H1 (cell line): ENCODE results near the gene GPR176. TPM values are rescaled to one million over a fixed set of nuclear protein-coding genes. Genes with fewer than 3 reads are reported as not detected.

ENCODE experiments used
- CTCF ChIA-PET: fragments of 300-600 bp; sonication (Branson Sonifier 250); formaldehyde crosslinking; loops from one replicate; lab custom pipeline; 2021; ENCODE audit not compliant: partially characterized antibody; lab: Charles Lee
- POLR2A ChIA-PET: fragments of 300-600 bp; sonication (Branson Sonifier 250); formaldehyde crosslinking; loops from one replicate; lab custom pipeline; 2021; ENCODE audit warnings: inconsistent platforms; ENCODE audit not compliant: partially characterized antibody; lab: Charles Lee
- DNase-seq, 2 experiments: peaks; one replicate each; pipeline versions ENCODE4 v3.0.0 to v3.0.0-alpha.2; 2010 to 2022; ENCODE audit warnings: low spot score in 2 of 2, low read depth in 1 of 2, mixed read lengths in 1 of 2
- FAIRE-seq: peaks from 2 replicates; lab custom pipeline; 2011; peaks lifted over from hg19 to GRCh38; lab: Jason Lieb, UNC
- H2AFZ ChIP-seq: 2 replicates; pipeline ENCODE4 v1.8.1; 2012; ENCODE audit warnings: low read length, inconsistent platforms
- H2AK5ac ChIP-seq: 2 replicates; pipeline ENCODE4 v1.6.1; 2013; ENCODE audit warnings: low read depth, low read length
- H2BK120ac ChIP-seq: replicated peaks from 2 replicates; pipeline ENCODE3; 2013; ENCODE audit warnings: low read depth, low read length, inconsistent platforms
- H2BK12ac ChIP-seq: 2 replicates; pipeline ENCODE4 v1.6.1; 2013; ENCODE audit warnings: low read depth, low read length
- H2BK15ac ChIP-seq: 2 replicates; pipeline ENCODE4 v1.6.1; 2013; ENCODE audit warnings: low read length
- H2BK20ac ChIP-seq: 2 replicates; pipeline ENCODE4 v1.6.1; 2013; ENCODE audit warnings: low read length
- H2BK5ac ChIP-seq: 2 replicates; pipeline ENCODE4 v1.6.1; 2013; ENCODE audit warnings: low read depth, low read length
- H3K14ac ChIP-seq: 2 replicates; pipeline ENCODE4 v1.6.1; 2013; ENCODE audit warnings: inconsistent platforms; ENCODE audit not compliant: insufficient read length
- H3K18ac ChIP-seq: 2 replicates; pipeline ENCODE4 v1.6.1; 2013; ENCODE audit warnings: low read length; ENCODE audit errors: extremely low read depth
- H3K23ac ChIP-seq: 2 replicates; pipeline ENCODE4 v1.6.1; 2013; ENCODE audit warnings: inconsistent platforms; ENCODE audit not compliant: insufficient read length
- H3K23me2 ChIP-seq: 2 replicates; pipeline ENCODE4 v1.6.1; 2013; ENCODE audit warnings: low read depth, low read length
- H3K27ac ChIP-seq: 2 replicates; pipeline ENCODE4 v1.6.1; 2011; ENCODE audit warnings: low read depth, low read length, inconsistent platforms
- H3K27me3 ChIP-seq, 4 experiments: replicated peaks in 1 of 4; 1 replicate in 1 of 4; 2 replicates in 3 of 4; pipeline versions ENCODE4 v1.6.1 to v1.8.1; 2011 to 2013; ENCODE audit warnings: low read length in 3 of 4, mild to moderate bottlenecking in 3 of 4, inconsistent platforms in 2 of 4, mixed read lengths in 2 of 4, moderate library complexity in 1 of 4; ENCODE audit not compliant: control insufficient read depth in 3 of 4, insufficient read depth in 3 of 4; ENCODE audit errors: extremely low read depth in 1 of 4
- H3K36me3 ChIP-seq, 4 experiments: 2 replicates each; pipeline versions ENCODE4 v1.6.1 to v1.8.1; 2011 to 2013; ENCODE audit warnings: mild to moderate bottlenecking in 4 of 4, low read length in 3 of 4, moderate library complexity in 2 of 4, control low read depth in 1 of 4, inconsistent platforms in 1 of 4; ENCODE audit not compliant: insufficient read depth in 4 of 4, control insufficient read depth in 2 of 4
- H3K4ac ChIP-seq: replicated peaks from 2 replicates; pipeline ENCODE3; 2013; ENCODE audit warnings: low read length, low read depth, mixed read lengths, inconsistent platforms; ENCODE audit not compliant: insufficient read length
- H3K4me1 ChIP-seq, 4 experiments: replicated peaks in 1 of 4; 1 replicate in 1 of 4; 2 replicates in 3 of 4; pipeline versions ENCODE4 v1.6.1 to v1.8.1; 2011 to 2013; ENCODE audit warnings: low read length in 3 of 4, inconsistent platforms in 2 of 4, mixed read lengths in 1 of 4; ENCODE audit not compliant: insufficient read depth in 4 of 4, control insufficient read depth in 3 of 4
- H3K4me2 ChIP-seq, 2 experiments: 2 replicates each; pipeline versions ENCODE4 v1.6.1 to v1.8.1; 2011 to 2013; ENCODE audit warnings: low read depth in 2 of 2, low read length in 2 of 2, control low read depth in 1 of 2, inconsistent platforms in 1 of 2, mild to moderate bottlenecking in 1 of 2; ENCODE audit not compliant: insufficient read depth in 1 of 2
- H3K4me3 ChIP-seq, 4 experiments: fragments of 200-600, 300-600 bp in 1 of 4; sonication (generic), shearing (Covaris generic), sonication (Bioruptor Twin) in 1 of 4; 2 replicates each; pipeline versions ENCODE4 v1.5.1 to v1.8.1; 2011 to 2016; ENCODE audit warnings: low read length in 4 of 4, low read depth in 3 of 4, control low read depth in 2 of 4, inconsistent platforms in 2 of 4, mild to moderate bottlenecking in 2 of 4, mixed read lengths in 1 of 4, moderate library complexity in 1 of 4; ENCODE audit not compliant: insufficient read depth in 2 of 4; ENCODE audit errors: extremely low read depth in 1 of 4
- H3K56ac ChIP-seq: replicated peaks from 2 replicates; pipeline ENCODE3; 2013; ENCODE audit warnings: low read depth, mild to moderate bottlenecking, mixed read lengths, low read length, inconsistent platforms; ENCODE audit not compliant: insufficient read length
- H3K79me1 ChIP-seq: 2 replicates; pipeline ENCODE4 v1.6.1; 2013; ENCODE audit warnings: low read depth, low read length, control low read depth
- H3K79me2 ChIP-seq, 2 experiments: 2 replicates each; pipeline versions ENCODE4 v1.6.1 to v1.8.1; 2012 to 2013; ENCODE audit warnings: low read length in 2 of 2, mild to moderate bottlenecking in 2 of 2, inconsistent platforms in 1 of 2; ENCODE audit not compliant: insufficient read depth in 2 of 2, control insufficient read depth in 1 of 2
- H3K9ac ChIP-seq, 4 experiments: replicated peaks in 1 of 4; 1 replicate in 1 of 4; 2 replicates in 3 of 4; pipeline versions ENCODE4 v1.6.1 to v1.8.1; 2011 to 2013; ENCODE audit warnings: low read depth in 3 of 4, low read length in 3 of 4, control low read depth in 2 of 4, mild to moderate bottlenecking in 2 of 4, moderate library complexity in 2 of 4, inconsistent platforms in 1 of 4; ENCODE audit errors: extremely low read depth in 1 of 4
- H3K9me3 ChIP-seq, 2 experiments: 2 replicates each; pipeline versions ENCODE4 v1.6.1 to v1.8.1; 2012 to 2013; ENCODE audit warnings: mild to moderate bottlenecking in 2 of 2, moderate library complexity in 2 of 2, control low read depth in 1 of 2, inconsistent platforms in 1 of 2, low read depth in 1 of 2, low read length in 1 of 2, mixed read lengths in 1 of 2; ENCODE audit not compliant: insufficient read depth in 2 of 2
- H4K20me1 ChIP-seq, 2 experiments: replicated peaks in 1 of 2; 2 replicates each; pipeline versions ENCODE3 to v1.8.1; 2011 to 2013; ENCODE audit warnings: inconsistent platforms in 2 of 2, low read length in 2 of 2, mild to moderate bottlenecking in 1 of 2; ENCODE audit not compliant: insufficient read depth in 2 of 2, control insufficient read depth in 1 of 2
- H4K5ac ChIP-seq: 2 replicates; pipeline ENCODE4 v1.6.1; 2013; ENCODE audit warnings: low read length, low read depth, mixed read lengths, inconsistent platforms; ENCODE audit not compliant: insufficient read length
- H4K8ac ChIP-seq: 2 replicates; pipeline ENCODE4 v1.8.0; 2013; ENCODE audit warnings: mild to moderate bottlenecking, moderate library complexity, low read length, inconsistent platforms; ENCODE audit not compliant: insufficient read depth; ENCODE audit errors: extremely low read depth
- H4K91ac ChIP-seq: replicated peaks from 2 replicates; pipeline ENCODE3; 2013; ENCODE audit warnings: low read length, mixed read lengths, inconsistent platforms; ENCODE audit not compliant: insufficient read length
- WGBS, 2 experiments: shearing (Covaris generic) in 1 of 2; methylation state at CpG; one replicate each; pipeline versions ENCODE4 v1.1.6 to v1.1.7; 2013 to 2015; ENCODE audit warnings: low lambda C conversion rate in 2 of 2, mixed read lengths in 2 of 2, inconsistent platforms in 1 of 2, low coverage in 1 of 2, missing lambda C conversion rate in 1 of 2; ENCODE audit not compliant: insufficient replicate concordance in 2 of 2, insufficient coverage in 1 of 2, insufficient read length in 1 of 2; ENCODE audit errors: extremely low coverage in 1 of 2, missing lambda C conversion rate in 1 of 2; 5-methylcytosine and 5-hydroxymethylcytosine counted together
- polyA plus RNA-seq, 7 experiments: library from polyadenylated mRNA; depleted of rRNA in 3 of 7; stranded (reverse) in 5 of 7; unstranded in 2 of 7; fragments of >200 nt in 5 of 7; fragments of 200-250 nt in 2 of 7; gene quantifications; 1 replicate in 5 of 7; 2 replicates in 1 of 7; 4 replicates in 1 of 7; pipeline versions ENCODE4 v1.2.1 to v1.2.3, GENCODE V29; 2011 to 2013; ENCODE audit warnings: missing spikeins in 2 of 7, mixed read lengths in 2 of 7
- total RNA-seq: library from RNA; stranded (reverse); fragmentation: NEBNext Ultra II Directional; extraction: Animal tissue kit (Norgen Biotek cat#: 25700); gene quantifications from 2 replicates; pipeline ENCODE4 v1.2.1, GENCODE V29; 2021

The GPR176 gene
- total and polyA plus RNA-seq, 2 of the 8 experiments (the other 6 are each of a cell fraction or from before 2014, with no cell fraction given) = 190 to 281 TPM

DNA sequence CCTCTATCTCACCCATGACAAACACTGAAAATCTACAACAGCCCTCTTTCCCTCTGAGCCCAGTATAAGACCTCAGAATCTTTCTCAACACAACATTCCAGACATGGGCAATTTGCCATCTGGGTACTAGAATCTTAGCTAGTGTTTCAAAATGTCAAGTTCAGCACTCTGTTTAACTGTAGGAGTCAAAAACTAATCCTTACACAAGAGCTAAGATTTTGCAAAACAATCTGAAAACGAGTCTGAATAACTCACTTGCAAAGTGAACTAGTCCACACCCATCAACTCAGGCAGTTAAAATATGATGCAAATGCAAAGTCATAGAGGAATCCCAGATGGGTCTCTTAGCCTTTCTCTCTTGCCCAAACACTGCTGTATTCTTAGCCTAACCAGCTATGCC is 67.8 kb downstream of the GPR176 start:
- Histone ChIP-seq H4K5ac (no peak overlapping the region), H3K4me2 (no peak overlapping the region), H3K4ac (no peak overlapping the region), H3K9ac (no peak overlapping the region), H3K27ac (no peak overlapping the region), H2BK15ac (no peak overlapping the region), H3K79me1 (peaks cover 6% of the 10 kb centered on the region; the same call in 1 of the 2 replicates), H3K4me1 (peaks cover 1 to 18% (median 8%) of the 10 kb centered on the region in 4 experiments; a peak in 4 of 7 replicates), H2BK20ac (no peak overlapping the region), H3K27me3 (no peaks in the 10 kb centered on the region), H3K18ac (no peak overlapping the region), H4K8ac (no peak overlapping the region), H3K23ac (no peak overlapping the region), H3K4me3 (no peak overlapping the region), H3K14ac (no peak overlapping the region), H4K20me1 (peaks cover 3 to 13% of the 10 kb centered on the region in 2 experiments), H3K9me3 (no peaks in the 10 kb centered on the region), H2BK12ac (no peak overlapping the region), H3K36me3 (no peaks in the 10 kb centered on the region), H2BK120ac (no peak overlapping the region), H2AFZ (no peak overlapping the region), H2AK5ac (no peak overlapping the region), H3K79me2 (peaks cover 8 to 100% of the 10 kb centered on the region in 2 experiments; a peak in 3 of 4 replicates), H3K56ac (no peak overlapping the region), H3K23me2 (no peaks in the 10 kb centered on the region), H4K91ac (no peak overlapping the region), H2BK5ac (no peak overlapping the region)
- WGBS, 2 experiments = 89% methylated on average over 1 of the region's 1 CpG; no CpG with 5 or more reads in 1 of the 2 experiments
- ChIA-PET CTCF (interaction anchor here (1.3 to 1.6 kb wide), 2 partner anchors 15 to 23 kb away, joined by 3 to 4 read pairs; no protein-coding TSS in a partner anchor), POLR2A (interaction anchor here (1.0 to 1.9 kb wide), 2 partner anchors 10 to 80 kb away, joined by 3 to 7 read pairs; no protein-coding TSS in a partner anchor)
- DNase-seq (no peak), FAIRE-seq (peak; percentile 63)
